ENCODE measurements around the gene RRM2. TPM values are rescaled to one million over a fixed set of nuclear protein-coding genes. Genes with fewer than 3 reads are reported as not detected.

RRM2 gene
- total RNA-seq, 1 donor from 2014 or later: 17.3 TPM

DNA sequence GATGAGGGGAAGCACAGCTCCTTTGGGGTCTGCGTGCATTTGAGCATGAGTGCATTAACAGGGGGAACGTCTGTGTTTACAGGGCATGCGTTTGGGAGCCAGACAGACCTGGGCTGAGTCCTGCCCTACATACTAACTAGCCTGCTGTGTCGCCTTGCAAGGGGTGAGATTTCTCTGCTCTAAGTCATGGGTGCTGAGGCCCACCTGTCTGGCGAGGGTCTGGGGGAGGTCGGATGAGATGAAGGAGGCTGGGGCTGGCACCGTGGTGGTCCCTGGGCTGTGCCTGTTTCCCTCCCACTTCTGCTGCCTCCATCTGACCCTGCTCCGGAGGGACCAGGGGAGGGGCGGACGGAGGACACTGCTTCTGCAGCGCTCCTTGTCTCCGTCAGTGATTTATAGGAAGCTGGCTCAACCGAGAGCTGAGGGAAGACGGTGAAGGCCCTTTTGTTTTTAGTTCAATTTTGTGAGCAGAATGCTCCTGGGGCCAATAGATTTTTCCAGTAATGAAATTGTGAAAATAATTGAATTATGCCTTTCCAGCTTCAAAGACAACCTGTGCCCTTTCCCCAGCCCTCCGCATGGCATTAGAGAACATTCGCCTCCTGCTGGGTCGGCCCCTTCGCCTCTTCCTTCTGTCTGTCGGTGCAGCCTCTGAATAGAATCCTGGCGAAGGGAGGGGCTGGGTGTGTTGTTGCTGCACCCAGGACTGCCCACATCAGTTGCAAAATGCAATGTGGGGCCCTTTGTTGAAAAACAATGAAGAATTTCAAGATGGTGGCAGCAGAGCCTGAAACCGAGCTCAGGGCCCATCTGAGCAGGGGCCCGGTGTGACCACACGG, 49.7 kb downstream of the RRM2 start:
- no peak for DNase-seq

DNA sequence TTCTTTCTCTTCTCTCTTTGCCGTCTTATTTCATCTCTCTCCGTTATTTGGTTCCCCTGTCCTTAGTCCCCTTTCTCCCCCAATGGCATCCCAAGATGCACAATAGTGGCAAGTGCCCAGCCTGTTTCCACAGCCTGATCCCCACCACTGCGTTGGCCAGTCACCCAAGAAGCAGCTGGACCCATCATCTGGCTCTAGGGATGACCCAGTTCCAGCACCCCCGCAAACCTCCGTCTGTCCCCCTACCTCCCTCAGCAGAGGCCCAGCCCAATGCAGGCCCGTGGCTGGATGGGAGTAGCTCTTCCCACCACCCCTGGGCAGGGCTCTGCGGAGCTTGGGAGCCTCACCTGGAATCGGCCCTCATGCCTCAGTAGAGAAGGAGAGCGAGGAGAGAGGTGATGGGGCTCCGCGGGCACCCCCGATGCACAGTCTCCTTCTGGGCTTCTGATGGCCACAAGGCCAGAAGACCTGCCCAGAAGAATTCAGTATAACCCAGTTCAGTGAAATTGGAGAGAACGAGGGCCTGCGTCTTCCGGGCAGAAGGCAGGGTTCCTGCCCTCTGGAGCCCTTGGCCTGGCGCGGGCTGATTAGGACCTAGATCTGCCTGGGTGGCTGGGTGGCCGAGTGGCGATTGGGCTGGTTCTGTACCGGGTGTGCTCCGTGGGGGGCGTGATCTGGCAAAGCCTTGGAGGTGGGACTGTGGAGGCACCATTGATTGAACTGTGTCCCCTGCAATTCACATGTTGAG, 50.9 kb downstream of the RRM2 start:
- no peak for DNase-seq

DNA sequence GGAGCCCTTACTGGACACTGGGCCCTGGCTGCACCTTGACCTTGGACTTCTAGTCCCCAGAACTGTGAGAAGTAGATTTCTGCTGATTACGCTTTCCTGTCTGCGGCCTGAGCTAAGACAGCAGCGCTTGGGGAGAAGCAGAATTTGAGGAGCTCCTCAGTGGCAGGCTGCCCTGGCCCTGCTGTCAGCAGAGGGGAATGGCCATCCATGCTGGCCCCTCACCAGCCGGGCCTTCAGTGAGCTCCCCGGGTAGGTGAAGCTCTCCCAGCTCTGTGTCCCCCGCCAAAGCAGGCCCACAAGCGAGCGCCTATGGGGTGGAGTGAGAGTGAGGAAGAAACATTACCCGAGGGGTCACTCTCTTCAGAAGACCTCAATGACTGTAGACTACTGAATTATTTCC, 51.6 kb downstream of the RRM2 start:
- DNase-seq: no peak

DNA sequence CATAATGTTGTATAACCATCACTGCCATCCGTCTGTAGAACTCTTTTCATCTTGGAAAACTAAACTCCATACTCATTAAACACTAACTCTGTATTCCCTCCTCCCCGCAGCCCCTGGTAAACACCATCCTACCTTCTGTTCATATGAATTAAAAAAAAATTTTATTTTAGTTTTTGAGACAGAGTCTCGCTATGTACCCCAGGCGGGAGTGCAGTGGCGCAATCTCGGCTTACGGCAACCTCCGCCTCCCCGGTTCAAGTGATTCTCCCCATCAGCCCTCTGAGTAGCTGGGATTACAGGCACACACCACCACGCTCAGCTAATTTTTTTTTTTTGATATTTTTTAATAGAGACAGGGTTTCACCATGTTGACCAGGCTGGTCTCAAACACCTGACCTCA, 52.9 kb downstream of the RRM2 start:
- DNase-seq: no peak

DNA sequence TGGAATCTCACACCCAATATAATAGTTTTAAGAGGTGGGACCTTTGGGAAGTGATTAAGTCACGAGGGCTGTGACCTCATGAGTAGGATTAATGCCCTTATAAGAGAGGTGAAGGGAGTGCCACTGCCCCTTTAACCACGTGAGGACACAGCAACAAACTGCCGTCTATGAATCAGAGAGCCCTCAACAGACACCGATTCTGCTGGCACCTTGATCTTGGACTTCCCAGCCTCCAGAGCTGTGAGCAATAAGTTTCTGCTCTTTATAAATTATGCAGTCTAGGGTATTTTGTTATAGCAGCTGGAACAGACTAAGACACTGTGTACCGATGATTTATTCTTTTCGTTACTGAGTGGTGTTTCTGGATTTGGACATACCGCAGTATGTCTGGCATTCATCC, 56.2 kb downstream of the RRM2 start:
- DNase-seq: no peak

- no peak for DNase-seq
These were observed 56.9 kb downstream of the RRM2 start for GRCh38 chr2:10179422-10179821.

DNA sequence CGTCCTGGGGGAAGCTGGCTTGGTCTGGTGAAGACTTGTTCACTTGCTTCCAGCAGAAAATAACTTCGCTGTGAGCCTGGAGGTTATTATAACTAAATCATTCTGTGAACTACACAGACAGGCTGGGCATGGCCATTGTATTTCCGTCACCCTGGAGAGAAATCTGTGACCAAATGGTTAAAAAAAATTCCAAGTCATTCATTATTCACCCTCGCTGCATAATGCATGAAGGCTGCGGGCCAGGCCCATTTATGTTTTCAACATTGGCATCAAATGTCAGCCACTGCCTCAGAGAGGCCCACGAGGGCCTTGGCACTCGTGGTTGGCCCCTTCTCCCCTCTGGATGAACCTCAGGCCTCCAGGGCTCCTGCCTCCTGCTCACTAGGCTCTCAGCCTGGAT, 57.7 kb downstream of the RRM2 start:
- no peak for DNase-seq

Small RNA genes within 50 kb of the gene (small RNA-seq; reads per million reads assigned to genes)
- gene RF00410 (ENCODE audit: low replicate concordance) (not detected), gene RF00568 (ENCODE audit: low replicate concordance) (not detected)

Other genes starting within 250 kb of the RRM2 start
- gene GRHL1, start 171.0 kb upstream of the RRM2 start, total RNA-seq: 93.0 TPM
- gene KLF11, start 79.2 kb upstream of the RRM2 start, total RNA-seq: 16.1 TPM
- gene CYS1, start 42.3 kb upstream of the RRM2 start, total RNA-seq: 1.3 TPM
- gene HPCAL1, start 180.2 kb downstream of the RRM2 start, total RNA-seq: 7.9 TPM

All from skin of body (tissue), 3 donors.